Hepatocyte (in vitro differentiated cells): ENCODE measurements around the gene ENOX1. TPM values are rescaled to one million over a fixed set of nuclear protein-coding genes. Genes with fewer than 3 reads are reported as not detected.

ENCODE experiments used
- DNase-seq: peaks from one replicate; pipeline ENCODE4 v3.0.0-alpha.2; 2016; ENCODE audit warnings: low spot score
- H2AFZ ChIP-seq: fragments of 200-600 bp; sonication (generic); 2 replicates; pipeline ENCODE4 v1.6.0; 2016; ENCODE audit warnings: antibody characterized with exemption, mild to moderate bottlenecking
- H3K27ac ChIP-seq: fragments of 200-600 bp; sonication (generic); 2 replicates; pipeline ENCODE4 v1.5.1; 2016; ENCODE audit warnings: mild to moderate bottlenecking
- H3K27me3 ChIP-seq: fragments of 200-600 bp; sonication (generic); 2 replicates; pipeline ENCODE4 v1.6.1; 2016
- H3K36me3 ChIP-seq: fragments of 200-600 bp; sonication (generic); replicated peaks from 2 replicates; pipeline ENCODE4 v1.5.1; 2016; ENCODE audit warnings: low read depth; ENCODE audit not compliant: insufficient read depth
- H3K4me1 ChIP-seq: fragments of 200-600 bp; sonication (generic); 2 replicates; pipeline ENCODE4 v1.5.1; 2016; ENCODE audit warnings: mild to moderate bottlenecking, moderate library complexity; ENCODE audit not compliant: insufficient read depth
- H3K4me2 ChIP-seq: fragments of 200-600 bp; sonication (generic); 2 replicates; pipeline ENCODE4 v1.6.0; 2016
- H3K4me3 ChIP-seq: fragments of 200-600 bp; sonication (generic); 2 replicates; pipeline ENCODE4 v1.5.1; 2016; ENCODE audit warnings: mild to moderate bottlenecking
- H3K79me2 ChIP-seq: fragments of 200-600 bp; sonication (generic); 2 replicates; pipeline ENCODE4 v1.6.0; 2017; ENCODE audit warnings: mild to moderate bottlenecking
- H3K9me2 ChIP-seq: fragments of 200-600 bp; sonication (generic); replicated peaks from 2 replicates; pipeline ENCODE4 v1.6.0; 2017; ENCODE audit warnings: mild to moderate bottlenecking; ENCODE audit not compliant: insufficient read depth
- H3K9me3 ChIP-seq: fragments of 200-600 bp; sonication (generic); 2 replicates; pipeline ENCODE4 v1.5.1; 2016; ENCODE audit warnings: low read depth, mild to moderate bottlenecking
- H4K20me1 ChIP-seq: fragments of 200-600 bp; sonication (generic); 2 replicates; pipeline ENCODE4 v1.6.0; 2016; ENCODE audit warnings: mild to moderate bottlenecking; ENCODE audit not compliant: insufficient read depth, poor library complexity, severe bottlenecking
- CTCF ChIP-seq: fragments of 200-600 bp; sonication (generic); IDR thresholded peaks from 2 replicates; pipeline ENCODE4 v1.5.1; 2016; ENCODE audit warnings: antibody characterized with exemption, mild to moderate bottlenecking; ENCODE audit not compliant: poor library complexity
- EZH2 ChIP-seq: fragments of 200-600 bp; sonication (generic); IDR thresholded peaks from 2 replicates; pipeline ENCODE4 v1.6.1; 2016; ENCODE audit warnings: antibody characterized with exemption, mild to moderate bottlenecking, borderline replicate concordance
- EZH2phosphoT487 ChIP-seq: fragments of 200-600 bp; sonication (generic); IDR thresholded peaks from one replicate; pipeline ENCODE4 v1.6.1; 2018; ENCODE audit warnings: antibody characterized with exemption, mild to moderate bottlenecking, low read depth, moderate library complexity; ENCODE audit not compliant: unreplicated experiment, severe bottlenecking
- WGBS: methylation state at CpG from one replicate; pipeline ENCODE4 v1.1.6; 2016; ENCODE audit warnings: low lambda C conversion rate; ENCODE audit errors: missing lambda C conversion rate; 5-methylcytosine and 5-hydroxymethylcytosine counted together
- polyA plus RNA-seq: library from polyadenylated mRNA; unstranded; fragments of >200 nt; fragmentation: Nextera tagmentation; extraction: Ambion mirVana; gene quantifications from 2 replicates; pipeline ENCODE4 v1.2.1, GENCODE V29; 2016
- total RNA-seq: library from RNA; depleted of rRNA; stranded (reverse); fragments of >200 nt; gene quantifications from 2 replicates; pipeline ENCODE4 v1.2.3, GENCODE V29; 2014

ENOX1 gene
- total and polyA plus RNA-seq, 2 experiments from 2014 or later = 2.4 to 4.0 TPM

- Histone ChIP-seq H3K4me3 (no peak overlapping the region), H4K20me1 (no peaks in the 10 kb centered on the region), H3K9me3 (no peaks in the 10 kb centered on the region), H3K9me2 (no peaks in the 10 kb centered on the region), H3K36me3 (no peaks in the 10 kb centered on the region), H3K4me2 (peak overlapping the region; percentile 19), H3K27me3 (no peaks in the 10 kb centered on the region), H3K79me2 (no peaks in the 10 kb centered on the region), H2AFZ (no peak overlapping the region), H3K4me1 (peaks cover 11% of the 10 kb centered on the region), H3K27ac (peak overlapping the region; percentile 15)
- DNase-seq = no peak
- TF ChIP-seq EZH2 (no peak), CTCF (no peak), EZH2phosphoT487 (no peak)
- WGBS = 88% methylated on average over 4 of the region's 4 CpGs
Observed at GRCh38 chr13:43687038-43687437, 99.7 kb downstream of the ENOX1 start.

- 16% methylated on average over 3 of the region's 3 CpGs for WGBS
- Histone ChIP-seq H3K27ac (peak overlapping the region; percentile 29), H3K4me1 (peaks cover 11% of the 10 kb centered on the region), H3K27me3 (no peaks in the 10 kb centered on the region), H3K36me3 (no peaks in the 10 kb centered on the region), H4K20me1 (no peaks in the 10 kb centered on the region), H3K4me2 (peak overlapping the region; percentile 19), H3K4me3 (no peak overlapping the region), H3K9me3 (no peaks in the 10 kb centered on the region), H3K79me2 (no peaks in the 10 kb centered on the region), H2AFZ (no peak overlapping the region), H3K9me2 (no peaks in the 10 kb centered on the region)
- peak; percentile 79 for DNase-seq
- no peak for TF ChIP-seq EZH2
Observed at GRCh38 chr13:43686557-43686956, 100.2 kb downstream of the ENOX1 start.

GRCh38 chr13:43684963-43685725, 101.6 kb downstream of the ENOX1 start:
- H2AFZ ChIP-seq = no peak overlapping the region
- H3K4me3 ChIP-seq = no peak overlapping the region
- H3K36me3 ChIP-seq = no peaks in the 10 kb centered on the region
- no peak for TF ChIP-seq EZH2phosphoT487
- TF ChIP-seq CTCF = no peak
- no peak for TF ChIP-seq EZH2
- H3K9me2 ChIP-seq = no peaks in the 10 kb centered on the region
- H3K27ac ChIP-seq = no peak overlapping the region
- no peak overlapping the region for H3K4me2 ChIP-seq
- DNase-seq = no peak
- H3K79me2 ChIP-seq = no peaks in the 10 kb centered on the region
- H4K20me1 ChIP-seq = no peaks in the 10 kb centered on the region
- no peaks in the 10 kb centered on the region for H3K27me3 ChIP-seq
- H3K9me3 ChIP-seq = no peaks in the 10 kb centered on the region
- WGBS = 96% methylated on average over 9 of the region's 9 CpGs
- H3K4me1 ChIP-seq = peaks cover 11% of the 10 kb centered on the region

GRCh38 chr13:43682701-43683100, 104.1 kb downstream of the ENOX1 start:
- 80% methylated on average over 2 of the region's 2 CpGs for WGBS
- Histone ChIP-seq H2AFZ (no peak overlapping the region), H3K9me2 (no peaks in the 10 kb centered on the region)

More at GRCh38 chr13:43682701-43683100, 104.1 kb downstream of the ENOX1 start:
- TF ChIP-seq CTCF (no peak), EZH2phosphoT487 (no peak), EZH2 (no peak)
- H3K4me1 ChIP-seq = peaks cover 11% of the 10 kb centered on the region
- H3K27me3 ChIP-seq = no peaks in the 10 kb centered on the region
- no peak overlapping the region for H3K4me3 ChIP-seq
- DNase-seq = no peak
- H3K4me2 ChIP-seq = no peak overlapping the region
- H3K27ac ChIP-seq = no peak overlapping the region
- no peaks in the 10 kb centered on the region for H4K20me1 ChIP-seq
- no peaks in the 10 kb centered on the region for H3K36me3 ChIP-seq
- H3K79me2 ChIP-seq = no peaks in the 10 kb centered on the region
- no peaks in the 10 kb centered on the region for H3K9me3 ChIP-seq
